GM23248 (cell line): ENCODE data around the gene PATJ.

Experiments used
- EZH2 ChIP-seq: fragments of 200-600 bp; sonication (generic); IDR thresholded peaks from 2 replicates; pipeline ENCODE4 v1.6.1; 2018; ENCODE audit warnings: antibody characterized with exemption, mild to moderate bottlenecking; ENCODE audit not compliant: insufficient read depth, poor library complexity, severe bottlenecking
- EZH2phosphoT487 ChIP-seq: fragments of 200-600 bp; sonication (generic); IDR thresholded peaks from 2 replicates; pipeline ENCODE4 v1.6.1; 2018; ENCODE audit warnings: antibody characterized with exemption, moderate library complexity, mild to moderate bottlenecking, low read depth; ENCODE audit not compliant: insufficient read depth

GRCh38 chr1:62111084-62111483, 368.8 kb downstream of the PATJ start:
- TF ChIP-seq EZH2phosphoT487 (no peak), EZH2 (no peak)
